ES-I3 (cell line): Measurements from ENCODE around the gene SBDS.
A peak's percentile ranks its signal among the peaks of the same experiment; 100 is the strongest.
"Not testable (repeated sequence)": the region's sequence is repeated elsewhere in the genome, so short reads cannot be mapped to it uniquely, and the experiment has no call there.

Experiments used
- H3K36me3 ChIP-seq: 2 replicates; pipeline ENCODE4 v1.6.1; 2013; ENCODE audit warnings: mild to moderate bottlenecking, low read length, control low read depth, moderate library complexity; ENCODE audit not compliant: insufficient read depth
- H3K4me1 ChIP-seq: 2 replicates; pipeline ENCODE4 v1.6.1; 2013; ENCODE audit warnings: mild to moderate bottlenecking, control low read depth, low read length; ENCODE audit not compliant: insufficient read depth
- H3K9ac ChIP-seq: 2 replicates; pipeline ENCODE4 v1.6.1; 2013; ENCODE audit warnings: low read depth, mild to moderate bottlenecking, low read length, moderate library complexity
- H3K9me3 ChIP-seq: 2 replicates; pipeline ENCODE4 v1.6.1; 2013; ENCODE audit warnings: mild to moderate bottlenecking, low read length, moderate library complexity; ENCODE audit not compliant: control insufficient read depth, insufficient read depth

The SBDS gene

GRCh38 chr7:67014076-67014622 is 18.8 kb upstream of the SBDS start:
- not testable (repeated sequence) for H3K9ac ChIP-seq, H3K9me3 ChIP-seq, H3K4me1 ChIP-seq
- H3K36me3 ChIP-seq: peaks cover 13% of the 10 kb centered on the region

GRCh38 chr7:67009677-67010076 is 14.3 kb upstream of the SBDS start:
- H3K9me3 ChIP-seq, H3K9ac ChIP-seq, H3K4me1 ChIP-seq, H3K36me3 ChIP-seq: not testable (repeated sequence)

DNA sequence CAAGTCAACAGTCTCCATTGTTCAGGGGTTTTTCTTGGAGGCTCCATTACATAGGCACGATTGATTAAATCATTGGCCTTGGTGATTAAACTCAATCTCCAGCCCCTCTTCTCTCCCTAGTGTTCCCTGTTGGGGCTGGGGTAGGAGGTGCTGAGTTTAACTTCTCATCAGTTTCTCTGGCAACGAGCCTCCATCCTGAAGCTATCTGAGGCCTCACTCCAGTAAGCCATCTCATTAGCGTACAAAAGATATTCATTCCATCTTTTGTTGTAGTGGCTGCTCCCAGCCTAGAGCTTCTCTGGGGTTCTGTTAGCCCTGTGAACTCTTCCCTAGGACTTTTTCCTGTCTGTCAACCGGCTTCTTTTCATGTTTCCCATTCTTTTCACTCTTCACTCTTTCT is 12.9 kb upstream of the SBDS start:
- Histone ChIP-seq H3K9me3 (no peaks in the 10 kb centered on the region), H3K36me3 (peaks cover 7% of the 10 kb centered on the region; the same call in 1 of the 2 replicates), H3K9ac (no peak overlapping the region), H3K4me1 (no peaks in the 10 kb centered on the region)

DNA sequence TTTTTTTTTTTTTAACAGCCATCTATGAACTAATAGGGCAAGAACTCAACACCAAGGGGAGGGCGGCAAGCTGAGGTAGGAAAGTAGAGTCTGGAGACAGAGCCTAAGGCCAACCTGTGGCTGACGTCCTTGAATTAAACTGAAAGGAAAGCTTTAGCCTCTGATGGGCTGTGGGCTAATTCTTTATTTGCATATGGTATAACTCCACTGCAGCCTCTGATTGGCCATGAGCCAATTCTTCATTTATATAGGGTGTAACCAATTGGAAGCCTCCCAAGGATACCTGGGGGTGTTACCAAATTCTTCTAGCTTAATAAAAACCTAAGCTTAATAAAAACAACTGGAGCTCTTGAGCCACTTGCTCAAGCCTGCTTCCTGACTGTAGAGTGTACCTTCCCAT is 11.6 kb upstream of the SBDS start:
- Histone ChIP-seq H3K4me1 (no peaks in the 10 kb centered on the region), H3K9ac (no peak overlapping the region), H3K9me3 (no peaks in the 10 kb centered on the region), H3K36me3 (peaks cover 7% of the 10 kb centered on the region; the same call in 1 of the 2 replicates)

DNA sequence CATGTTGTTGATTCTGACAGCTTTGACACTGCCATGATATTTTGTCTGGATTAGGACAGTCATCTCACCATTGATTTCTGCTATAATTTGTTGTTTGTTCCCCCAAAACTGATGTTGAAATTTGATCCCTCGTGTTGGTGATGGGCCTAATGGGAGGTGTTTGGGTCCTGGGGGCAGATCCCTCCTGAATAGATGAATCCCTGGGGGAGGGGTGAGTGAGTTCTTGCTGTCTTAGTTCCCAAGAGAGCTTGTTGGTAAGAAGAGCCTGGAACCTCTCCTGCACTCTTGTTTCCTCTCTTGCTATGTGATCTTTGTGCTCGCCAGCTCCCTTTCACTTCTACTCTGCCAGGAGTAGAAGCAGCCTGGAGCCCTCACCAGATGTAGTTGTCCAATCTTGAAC is 8.8 kb upstream of the SBDS start:
- not testable (repeated sequence) for H3K9ac ChIP-seq, H3K36me3 ChIP-seq

GRCh38 chr7:67000601-67001258 is 5.3 kb upstream of the SBDS start:
- not testable (repeated sequence) for H3K4me1 ChIP-seq, H3K36me3 ChIP-seq, H3K9ac ChIP-seq

More for the DNA sequence above, 8.8 kb upstream of the SBDS start:
- not testable (repeated sequence) for H3K9me3 ChIP-seq, H3K4me1 ChIP-seq

GRCh38 chr7:66996444-66997191 is 1.2 kb upstream of the SBDS start, which contains the start of gene TYW1:
Gene TYW1, plus strand, starts transcription at chr7:66996833. Its CDS starts 146 bp downstream, at chr7:66996979.
- H3K9ac ChIP-seq: peak within 1 kb of the TSS; percentile 73
- not testable (repeated sequence) for H3K36me3 ChIP-seq, H3K4me1 ChIP-seq, H3K9me3 ChIP-seq

More at GRCh38 chr7:67000601-67001258, 5.3 kb upstream of the SBDS start:
- not testable (repeated sequence) for H3K9me3 ChIP-seq

- not testable (repeated sequence) for H3K9me3 ChIP-seq, H3K36me3 ChIP-seq, H3K4me1 ChIP-seq
- H3K9ac ChIP-seq: peak overlapping the region; percentile 78; the same call in 1 of the 2 replicates
These were observed 716 bp downstream of the SBDS start for GRCh38 chr7:66994691-66995049.

GRCh38 chr7:66994051-66994450 is 1.3 kb downstream of the SBDS start:
- H3K9me3 ChIP-seq, H3K36me3 ChIP-seq, H3K9ac ChIP-seq, H3K4me1 ChIP-seq: not testable (repeated sequence)

GRCh38 chr7:66989552-66989951 is 5.8 kb downstream of the SBDS start:
- H3K9ac ChIP-seq, H3K36me3 ChIP-seq, H3K9me3 ChIP-seq, H3K4me1 ChIP-seq: not testable (repeated sequence)

DNA sequence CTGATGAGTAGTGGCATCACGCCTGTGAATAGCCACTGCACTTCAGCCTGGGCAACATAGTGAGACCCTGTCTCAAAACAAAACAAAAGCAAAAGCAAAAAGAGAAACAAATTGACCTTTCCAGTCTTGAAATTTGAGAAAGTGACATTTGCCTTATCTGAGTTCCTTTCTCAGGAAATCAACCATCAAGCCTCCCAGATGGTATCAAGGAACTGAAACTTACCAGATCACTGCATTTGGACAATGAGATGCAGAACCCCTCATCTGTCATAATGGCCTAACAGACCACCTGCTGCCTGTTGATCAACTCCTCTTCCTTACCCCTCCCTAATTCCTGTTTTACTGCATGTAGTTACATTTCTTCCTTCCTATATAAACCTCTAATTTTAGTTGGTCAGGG is 15.1 kb downstream of the SBDS start:
- H3K9me3 ChIP-seq, H3K9ac ChIP-seq, H3K36me3 ChIP-seq, H3K4me1 ChIP-seq: not testable (repeated sequence)

- H3K36me3 ChIP-seq, H3K9ac ChIP-seq, H3K9me3 ChIP-seq, H3K4me1 ChIP-seq: not testable (repeated sequence)
These were observed 16.4 kb downstream of the SBDS start for GRCh38 chr7:66979013-66979412.

GRCh38 chr7:66978312-66978711 is 17.1 kb downstream of the SBDS start:
- not testable (repeated sequence) for H3K4me1 ChIP-seq, H3K9ac ChIP-seq, H3K9me3 ChIP-seq, H3K36me3 ChIP-seq

DNA sequence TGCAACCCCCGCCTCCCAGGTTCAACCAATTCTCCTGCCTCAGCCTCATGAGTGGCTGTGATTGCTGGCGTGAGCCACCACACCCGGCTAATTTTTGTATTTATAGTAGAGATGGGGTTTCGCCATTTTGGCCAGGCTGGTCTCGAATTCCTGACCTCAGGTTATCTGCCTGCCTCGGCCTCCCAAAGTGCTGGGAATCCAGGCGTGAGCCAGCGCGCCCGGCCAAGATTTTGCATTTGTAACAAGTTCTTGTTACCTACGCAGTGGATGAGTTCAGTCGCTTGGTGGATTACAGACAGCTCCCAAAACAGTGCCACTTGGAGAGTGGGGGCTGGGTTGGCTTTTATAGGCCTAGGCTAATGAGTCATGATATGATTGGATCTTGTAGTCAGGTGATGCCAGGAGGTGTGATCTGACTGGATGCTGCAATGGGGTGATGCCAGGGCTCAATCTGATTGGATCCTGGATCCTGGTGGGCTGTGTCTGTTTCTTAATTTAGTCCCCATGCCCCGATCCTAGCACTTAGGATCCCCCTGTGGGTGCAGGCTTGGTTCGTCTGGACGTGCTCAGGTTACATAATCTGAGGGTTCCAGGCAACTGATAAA is 20.3 kb downstream of the SBDS start:
- Histone ChIP-seq H3K36me3 (no peaks in the 10 kb centered on the region), H3K9ac (no peak overlapping the region), H3K4me1 (no peaks in the 10 kb centered on the region), H3K9me3 (peaks cover under 1% of the 10 kb centered on the region)

GRCh38 chr7:66970310-66970709 is 25.1 kb downstream of the SBDS start:
- Histone ChIP-seq H3K9me3 (no peaks in the 10 kb centered on the region; the same call in 1 of the 2 replicates), H3K4me1 (no peaks in the 10 kb centered on the region), H3K9ac (no peak overlapping the region), H3K36me3 (no peaks in the 10 kb centered on the region)
